Kidney epithelial cell (primary cell): Measurements from ENCODE around the gene GPR78. TPM values are rescaled to one million over a fixed set of nuclear protein-coding genes. Genes with fewer than 3 reads are reported as not detected.

Experiments
- DNase-seq: peaks from one replicate; pipeline ENCODE4 v3.0.0-alpha.2; 2010; ENCODE audit warnings: low read depth
- H3K27me3 ChIP-seq: 2 replicates; pipeline ENCODE4 v1.6.0; 2011; ENCODE audit warnings: low read length; ENCODE audit not compliant: control insufficient read depth, insufficient read depth
- H3K36me3 ChIP-seq: 2 replicates; pipeline ENCODE4 v1.5.1; 2011; ENCODE audit warnings: low read length; ENCODE audit not compliant: control insufficient read depth, insufficient read depth
- H3K4me3 ChIP-seq: 2 replicates; pipeline ENCODE4 v1.5.1; 2011; ENCODE audit warnings: low read depth, mild to moderate bottlenecking, control low read depth, low read length
- total RNA-seq: library from RNA; depleted of rRNA; stranded (reverse); fragments of >200 nt; gene quantifications from 2 replicates; pipeline ENCODE4 v1.2.3, GENCODE V29; 2015
- TF ChIP-seq, protein P1 (sequence below): IDR thresholded peaks from 2 replicates; pipeline ENCODE4 v1.5.1; 2011; ENCODE audit warnings: mild to moderate bottlenecking, moderate library complexity, low read length, control low read depth, inconsistent platforms; ENCODE audit not compliant: insufficient read depth, poor library complexity, severe bottlenecking

The GPR78 gene
- total RNA-seq, 1 donor from 2014 or later = not detected

DNA sequence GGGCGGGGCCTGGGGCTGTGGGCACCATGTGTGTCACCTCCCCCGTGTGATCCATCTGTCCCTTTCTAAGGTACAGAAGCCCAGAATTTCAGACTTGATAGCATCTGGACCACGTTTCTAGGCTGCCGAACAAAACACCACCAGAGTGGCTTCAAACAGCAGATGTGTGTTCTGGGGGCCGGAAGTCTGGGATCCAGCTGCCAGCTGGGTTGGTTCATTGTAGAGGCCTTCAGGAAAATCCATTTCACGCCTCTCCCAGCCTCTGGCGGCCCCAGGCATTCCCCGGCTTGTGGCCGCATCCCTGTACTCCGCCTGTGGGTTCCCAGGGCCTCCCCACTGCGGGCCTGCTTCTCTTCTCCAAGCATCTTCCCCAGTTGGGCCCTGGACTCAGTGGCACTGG lies 39.6 kb upstream of the GPR78 start:
- TF ChIP-seq, protein P1, sequence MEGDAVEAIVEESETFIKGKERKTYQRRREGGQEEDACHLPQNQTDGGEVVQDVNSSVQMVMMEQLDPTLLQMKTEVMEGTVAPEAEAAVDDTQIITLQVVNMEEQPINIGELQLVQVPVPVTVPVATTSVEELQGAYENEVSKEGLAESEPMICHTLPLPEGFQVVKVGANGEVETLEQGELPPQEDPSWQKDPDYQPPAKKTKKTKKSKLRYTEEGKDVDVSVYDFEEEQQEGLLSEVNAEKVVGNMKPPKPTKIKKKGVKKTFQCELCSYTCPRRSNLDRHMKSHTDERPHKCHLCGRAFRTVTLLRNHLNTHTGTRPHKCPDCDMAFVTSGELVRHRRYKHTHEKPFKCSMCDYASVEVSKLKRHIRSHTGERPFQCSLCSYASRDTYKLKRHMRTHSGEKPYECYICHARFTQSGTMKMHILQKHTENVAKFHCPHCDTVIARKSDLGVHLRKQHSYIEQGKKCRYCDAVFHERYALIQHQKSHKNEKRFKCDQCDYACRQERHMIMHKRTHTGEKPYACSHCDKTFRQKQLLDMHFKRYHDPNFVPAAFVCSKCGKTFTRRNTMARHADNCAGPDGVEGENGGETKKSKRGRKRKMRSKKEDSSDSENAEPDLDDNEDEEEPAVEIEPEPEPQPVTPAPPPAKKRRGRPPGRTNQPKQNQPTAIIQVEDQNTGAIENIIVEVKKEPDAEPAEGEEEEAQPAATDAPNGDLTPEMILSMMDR = no peak

DNA sequence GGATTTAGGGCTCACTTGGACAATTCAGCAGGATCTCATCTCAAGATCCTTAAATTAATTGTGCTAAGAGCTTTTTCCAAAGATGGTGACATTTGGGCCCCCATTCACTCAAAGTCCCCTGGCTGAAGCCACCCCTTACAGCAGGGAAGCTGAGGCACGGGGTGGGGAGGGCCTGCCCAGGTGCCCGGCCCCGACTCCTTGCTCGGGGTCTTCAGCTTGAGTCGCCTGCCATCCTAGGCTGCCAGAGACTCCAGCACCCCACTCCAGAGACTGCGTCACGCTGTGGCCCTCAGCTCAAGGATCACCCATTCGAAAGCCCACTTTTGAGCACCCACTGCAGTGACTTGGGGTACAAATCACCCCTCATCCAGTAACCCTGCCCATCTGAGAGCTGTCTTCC lies 39.2 kb upstream of the GPR78 start:
- Histone ChIP-seq H3K27me3 (no peaks in the 10 kb centered on the region), H3K36me3 (no peaks in the 10 kb centered on the region), H3K4me3 (no peak overlapping the region)
- TF ChIP-seq, protein P1 = no peak
- no peak for DNase-seq

More for the DNA sequence above, 39.6 kb upstream of the GPR78 start:
- no peak for DNase-seq
- Histone ChIP-seq H3K36me3 (no peaks in the 10 kb centered on the region), H3K27me3 (no peaks in the 10 kb centered on the region), H3K4me3 (no peak overlapping the region)

DNA sequence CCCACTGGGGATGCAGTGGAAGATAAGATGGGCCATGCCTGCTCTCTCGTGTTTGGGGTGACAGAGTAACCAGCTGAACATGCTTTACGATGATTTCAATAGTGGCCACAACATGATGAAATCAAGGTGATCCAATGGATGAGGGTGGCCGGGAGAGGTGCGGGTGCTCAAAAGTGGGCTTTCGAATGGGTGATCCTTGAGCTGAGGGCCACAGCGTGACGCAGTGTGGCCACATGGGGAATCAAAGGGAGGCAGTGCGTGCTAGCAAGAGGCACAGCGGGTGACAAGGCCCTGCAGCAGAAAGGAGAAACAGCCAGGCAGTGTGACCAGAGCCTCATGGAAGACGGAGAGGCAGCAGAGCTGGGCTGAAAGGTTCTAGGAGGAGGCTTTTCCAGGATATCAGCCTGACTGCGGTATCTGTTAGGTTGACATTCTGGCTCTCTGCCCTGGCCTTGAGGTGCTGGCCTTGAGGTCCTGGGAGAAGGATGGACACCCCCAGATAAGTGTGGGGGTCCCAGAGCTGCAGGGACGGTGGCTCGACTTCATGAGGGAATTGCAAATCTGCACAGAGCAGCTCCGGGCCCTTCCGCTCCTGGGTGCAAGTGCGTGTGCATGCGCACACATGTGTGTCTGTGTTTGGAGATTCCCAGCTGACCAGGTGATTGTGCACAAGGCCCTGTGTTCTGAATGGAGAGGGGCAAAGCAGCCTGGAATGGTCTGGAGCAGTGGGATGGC lies 38.0 kb upstream of the GPR78 start:
- Histone ChIP-seq H3K4me3 (no peak overlapping the region), H3K36me3 (no peaks in the 10 kb centered on the region), H3K27me3 (no peaks in the 10 kb centered on the region)
- TF ChIP-seq, protein P1 = no peak
- DNase-seq = no peak

DNA sequence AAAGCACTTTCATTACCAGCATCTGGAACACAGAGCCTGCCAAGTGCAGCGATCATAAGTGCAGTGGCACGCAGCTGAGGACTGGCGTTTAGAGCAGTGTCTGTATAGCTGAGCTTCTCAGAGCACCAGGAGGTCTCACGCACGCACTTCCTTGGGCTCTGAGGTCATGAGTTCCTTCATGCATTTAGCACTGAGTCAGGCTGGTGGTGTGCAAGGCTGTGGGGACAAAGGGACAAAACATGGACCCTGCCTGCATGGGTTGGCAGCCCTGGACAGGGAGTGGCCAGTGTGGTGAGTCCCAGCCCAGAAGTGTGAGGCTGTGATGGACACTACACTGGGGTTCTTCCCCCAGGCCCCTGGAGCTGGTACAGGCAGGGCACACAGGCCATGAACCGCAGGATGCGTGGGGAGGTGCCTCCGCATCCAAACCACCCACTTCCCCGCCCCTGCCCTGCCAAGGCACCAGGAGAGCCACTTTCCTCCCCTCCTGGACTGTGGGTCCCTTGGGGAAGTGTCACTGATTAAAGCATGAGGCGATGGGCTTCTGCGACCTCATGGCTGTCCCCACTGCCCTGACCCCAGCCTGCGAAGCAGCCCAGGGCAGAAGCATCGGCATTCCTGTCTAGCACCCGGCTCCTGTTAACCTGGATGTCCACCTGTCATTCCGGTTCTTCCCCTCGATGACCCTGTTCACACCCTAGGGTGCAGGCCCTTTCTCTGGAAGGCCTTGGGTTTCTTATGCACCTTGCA lies 37.2 kb upstream of the GPR78 start:
- Histone ChIP-seq H3K4me3 (no peak overlapping the region), H3K27me3 (no peaks in the 10 kb centered on the region), H3K36me3 (no peaks in the 10 kb centered on the region)
- TF ChIP-seq, protein P1 = no peak
- no peak for DNase-seq

DNA sequence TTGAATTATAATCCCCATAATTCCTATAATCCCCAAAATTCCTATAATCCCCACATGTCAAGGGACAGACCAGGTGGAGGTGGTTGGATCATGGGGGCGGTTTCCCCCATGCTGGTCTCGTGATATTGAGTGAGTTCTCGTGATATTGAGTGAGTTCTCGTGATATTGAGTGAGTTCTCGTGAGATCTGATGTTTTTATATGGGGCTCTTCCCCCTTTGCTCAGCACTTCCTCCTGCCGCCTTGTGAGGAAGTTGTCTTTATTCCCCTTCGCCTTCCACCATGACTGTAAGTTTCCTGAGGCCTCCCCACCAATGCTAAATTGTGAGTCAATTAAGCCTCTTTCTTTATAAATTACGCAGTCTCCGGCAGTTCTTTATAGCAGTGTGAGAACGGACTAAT lies 36.6 kb upstream of the GPR78 start:
- TF ChIP-seq, protein P1 = no peak
- Histone ChIP-seq H3K27me3 (no peaks in the 10 kb centered on the region), H3K4me3 (no peak overlapping the region), H3K36me3 (no peaks in the 10 kb centered on the region)
- no peak for DNase-seq

DNA sequence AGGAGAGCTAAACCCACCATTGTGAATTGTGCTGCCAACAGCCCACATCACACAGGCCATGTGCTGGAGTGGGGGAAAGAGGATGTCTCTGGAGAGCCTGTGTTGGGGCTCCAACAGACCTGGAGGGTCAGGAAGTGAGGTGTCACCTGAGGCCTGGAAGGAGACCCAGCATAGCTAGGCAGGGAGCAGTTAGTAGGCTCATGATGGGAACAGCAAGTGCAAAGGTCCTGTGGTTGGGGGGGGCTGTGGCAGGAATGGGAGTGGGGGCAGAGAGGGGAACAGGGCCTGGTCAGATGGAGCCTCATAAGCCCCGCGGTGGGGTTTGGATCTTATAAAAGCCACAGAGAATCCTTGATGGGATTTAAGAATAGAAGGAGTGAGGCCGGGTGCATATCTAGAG lies 35.9 kb upstream of the GPR78 start:
- no peak overlapping the region for H3K4me3 ChIP-seq
- H3K36me3 ChIP-seq = no peaks in the 10 kb centered on the region
- TF ChIP-seq, protein P1 = no peak
- DNase-seq = no peak
- H3K27me3 ChIP-seq = no peaks in the 10 kb centered on the region
